Measurements from ENCODE around the gene KCNN4.
"Not testable (repeated sequence)": the region's sequence is repeated elsewhere in the genome, so short reads cannot be mapped to it uniquely, and the experiment has no call there.

KCNN4 gene

DNA sequence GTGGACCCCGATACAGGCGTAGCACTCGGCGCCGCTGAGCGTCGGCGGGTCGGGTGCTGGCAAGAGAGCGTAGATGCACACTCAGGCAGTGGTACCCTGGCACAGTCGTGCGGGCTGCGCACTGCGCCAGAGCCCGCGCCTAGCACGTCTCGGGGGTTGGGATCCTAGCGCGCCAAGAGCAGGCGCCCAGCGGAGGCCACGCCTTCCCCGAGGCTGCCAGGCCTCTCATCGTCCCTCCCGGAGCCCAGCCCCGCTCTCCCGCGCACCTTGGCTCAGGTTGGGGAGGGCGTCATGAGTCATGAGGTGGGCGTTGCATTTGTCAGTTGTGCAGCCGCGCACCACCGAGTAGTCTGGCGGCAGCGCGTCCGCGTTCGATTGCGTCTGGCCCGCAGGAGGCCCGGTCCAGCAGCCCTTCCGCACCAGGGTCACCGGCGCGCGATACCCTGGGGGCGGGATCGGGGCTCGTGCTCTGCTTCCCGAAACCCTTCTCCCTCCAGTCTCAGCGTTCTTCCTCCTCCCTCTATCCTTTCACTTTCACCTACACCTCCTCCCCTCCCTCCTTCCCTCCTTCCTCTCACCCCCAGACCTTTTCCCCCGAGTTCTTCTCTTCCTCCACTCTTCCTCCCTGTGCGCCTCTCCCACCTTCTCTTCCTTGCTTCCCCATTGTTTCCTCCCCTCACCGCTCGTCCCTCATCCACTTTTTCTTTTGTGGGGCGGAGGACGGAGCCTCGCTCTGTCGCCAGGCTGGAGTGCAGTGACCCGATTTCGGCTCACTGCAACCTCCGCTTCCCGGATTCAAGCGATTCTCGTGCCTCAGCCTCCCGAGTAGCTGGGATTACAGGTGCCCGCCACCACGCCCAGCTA lies 18.0 kb upstream of the KCNN4 start:
- no peak for DNase-seq

GRCh38 chr19:43798026-43798545 lies 17.3 kb upstream of the KCNN4 start:
- DNase-seq = no peak

GRCh38 chr19:43797556-43797955 lies 16.8 kb upstream of the KCNN4 start:
- no peak for DNase-seq

- DNase-seq = no peak
Measured at GRCh38 chr19:43797118-43797517, 16.3 kb upstream of the KCNN4 start.

DNA sequence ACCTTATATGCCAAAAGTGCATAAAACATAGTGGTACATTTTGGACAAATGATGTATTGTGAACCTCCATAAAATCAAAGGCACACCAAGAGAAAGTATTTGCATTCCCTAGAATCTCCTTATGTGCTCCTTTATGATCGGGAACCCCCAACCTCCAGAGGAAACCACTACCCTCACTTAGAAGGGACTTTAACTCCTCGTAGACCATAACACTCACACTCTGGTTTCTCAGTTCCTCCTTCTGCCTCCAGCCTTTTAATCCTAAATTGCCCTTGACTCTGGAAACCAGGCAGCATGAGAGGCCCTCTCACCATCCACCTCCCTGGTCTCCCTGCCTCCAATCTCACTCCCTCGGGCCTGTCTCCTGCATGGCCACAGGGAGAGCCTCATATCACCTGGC lies 9.8 kb upstream of the KCNN4 start:
- no peak for DNase-seq

- DNase-seq = no peak
Measured at GRCh38 chr19:43789029-43789428, 8.3 kb upstream of the KCNN4 start.

DNA sequence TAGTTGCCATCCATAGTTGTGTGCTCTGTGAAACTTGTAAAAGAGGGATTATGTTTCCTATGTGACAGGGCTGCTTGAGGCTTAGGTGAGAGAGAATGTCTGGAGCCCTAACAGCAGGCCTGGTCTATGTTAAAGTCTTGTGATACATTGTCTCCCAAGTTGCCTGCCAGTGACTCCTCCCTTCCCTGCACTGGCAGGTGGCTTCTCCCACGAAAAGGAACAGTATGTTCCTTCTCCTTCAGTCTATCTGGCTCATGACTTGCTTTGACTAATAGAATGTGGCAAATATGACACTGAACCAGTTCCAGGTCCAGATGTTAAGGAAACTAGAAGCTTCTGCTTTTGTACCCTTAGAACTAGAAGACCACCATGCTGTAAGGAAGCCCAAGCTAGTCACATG lies 5.9 kb upstream of the KCNN4 start:
- DNase-seq = no peak

DNA sequence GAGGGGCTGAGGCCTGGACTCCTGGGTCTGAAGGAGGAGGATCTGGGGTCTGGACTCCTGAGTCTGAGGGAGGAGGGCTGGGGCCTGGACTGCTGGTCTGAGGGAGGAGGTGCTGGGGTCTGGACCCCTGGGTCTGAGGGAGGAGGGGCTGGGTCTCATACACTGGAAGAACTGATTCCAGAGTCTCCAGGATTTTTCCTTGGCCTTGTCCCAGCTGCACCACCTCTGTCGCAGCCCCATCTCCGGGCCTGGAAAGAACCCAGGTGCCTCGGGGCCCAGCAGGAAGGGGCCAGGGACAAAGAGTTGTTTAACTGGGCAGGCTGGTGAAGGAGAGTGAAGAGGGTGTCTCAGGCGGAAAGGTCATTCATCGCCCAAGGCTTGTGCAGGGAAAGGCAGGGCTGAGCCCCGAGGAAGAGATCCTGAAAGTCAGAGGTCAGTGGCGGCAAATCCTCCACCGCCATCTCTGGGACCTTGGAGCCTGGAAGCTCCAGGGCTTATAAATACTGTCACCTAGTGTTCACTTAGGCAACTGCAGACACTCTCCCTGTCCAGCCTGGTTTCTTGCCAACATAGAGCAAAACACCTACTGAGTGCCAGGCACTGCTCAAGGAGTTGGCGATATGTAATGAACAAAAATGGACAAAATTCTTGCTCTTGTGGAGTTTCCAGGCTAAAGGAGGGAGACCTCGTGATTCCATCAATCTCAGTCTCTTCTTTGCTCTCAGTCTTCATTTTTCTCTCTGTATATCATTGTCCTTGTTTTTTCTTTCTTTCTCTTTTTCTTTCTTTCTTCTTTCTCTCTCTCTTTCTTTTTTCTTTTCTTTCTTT lies 4.4 kb upstream of the KCNN4 start:
- DNase-seq = no peak

- DNase-seq = no peak
Measured at GRCh38 chr19:43784241-43784980, 3.6 kb upstream of the KCNN4 start.

GRCh38 chr19:43783636-43784035 lies 2.9 kb upstream of the KCNN4 start:
- DNase-seq = no peak

- DNase-seq = no peak
Measured at GRCh38 chr19:43782689-43783231, 2.0 kb upstream of the KCNN4 start.

DNA sequence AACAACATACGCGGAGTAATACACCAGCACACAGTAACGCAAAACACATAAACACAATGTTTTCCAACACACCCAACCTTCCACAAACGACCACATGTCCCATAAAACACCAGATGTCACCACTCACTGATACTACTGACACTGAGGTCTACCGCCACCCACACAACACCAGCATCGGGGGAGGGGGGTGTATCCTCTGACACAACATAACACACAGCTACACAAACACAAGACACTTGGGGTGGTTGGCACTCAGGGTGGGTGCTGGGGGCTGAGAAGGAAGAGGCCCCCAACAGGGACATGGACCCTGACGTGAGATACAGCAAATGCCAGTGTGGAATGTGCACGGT lies 1.5 kb upstream of the KCNN4 start:
- DNase-seq = no peak

- DNase-seq = no peak
Measured at GRCh38 chr19:43781630-43782310, 997 bp upstream of the KCNN4 start.

DNA sequence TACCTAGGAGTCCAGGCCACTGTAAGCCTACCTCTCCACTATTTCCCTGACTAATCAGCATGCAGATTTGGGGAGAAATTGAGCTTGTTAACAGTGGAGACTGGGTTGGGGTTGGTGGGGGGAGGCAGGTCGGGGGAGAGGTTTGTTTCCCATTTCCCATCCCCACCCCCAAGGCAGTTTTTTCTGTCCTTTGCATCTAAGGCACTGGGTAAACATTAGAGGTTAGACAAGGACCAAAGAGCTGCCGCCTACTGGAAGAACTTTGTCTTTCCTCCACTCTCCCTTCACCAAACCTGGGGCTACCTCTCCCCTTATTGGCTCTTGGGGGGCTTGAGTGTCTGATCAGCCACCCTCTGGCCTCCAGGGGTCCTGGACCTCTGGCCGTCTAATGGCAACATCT lies 953 bp downstream of the KCNN4 start:
- no peak for DNase-seq

DNA sequence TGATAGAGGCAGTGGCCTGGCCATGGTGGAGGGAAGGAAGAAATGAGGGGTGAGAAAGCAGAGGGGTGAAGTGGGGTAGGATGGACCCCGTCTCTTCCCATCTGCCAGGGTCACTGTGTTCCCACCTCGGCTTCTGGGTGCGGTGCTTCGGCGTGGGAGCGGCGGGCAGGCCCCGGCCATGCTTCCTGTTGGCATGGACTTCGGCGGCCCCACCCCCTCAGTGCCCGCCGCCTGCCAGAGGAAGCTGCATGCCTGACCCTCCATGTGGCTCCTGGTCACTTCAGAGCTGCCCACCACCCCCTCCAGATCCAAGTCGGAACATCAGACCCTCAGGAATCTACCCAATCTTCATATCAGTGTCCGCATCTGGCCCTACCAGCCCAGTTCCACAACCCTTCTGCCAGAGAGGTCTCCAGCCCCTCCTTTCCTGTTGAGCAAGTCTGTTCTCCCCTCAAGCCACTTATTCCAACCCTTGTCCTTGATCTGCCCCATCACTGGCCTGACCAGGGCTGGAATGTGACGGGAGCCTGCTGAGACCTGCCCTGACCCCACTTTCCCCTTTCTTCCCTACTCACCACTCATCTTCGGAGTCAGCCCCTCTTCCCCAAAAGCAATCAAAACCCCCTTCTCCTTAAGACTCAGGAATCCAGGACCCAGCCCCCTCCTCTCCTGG lies 1.5 kb downstream of the KCNN4 start:
- no peak for DNase-seq

GRCh38 chr19:43778651-43779050 lies 2.1 kb downstream of the KCNN4 start:
- DNase-seq = no peak

- DNase-seq = no peak
Measured at GRCh38 chr19:43777163-43777695, 3.5 kb downstream of the KCNN4 start.

DNA sequence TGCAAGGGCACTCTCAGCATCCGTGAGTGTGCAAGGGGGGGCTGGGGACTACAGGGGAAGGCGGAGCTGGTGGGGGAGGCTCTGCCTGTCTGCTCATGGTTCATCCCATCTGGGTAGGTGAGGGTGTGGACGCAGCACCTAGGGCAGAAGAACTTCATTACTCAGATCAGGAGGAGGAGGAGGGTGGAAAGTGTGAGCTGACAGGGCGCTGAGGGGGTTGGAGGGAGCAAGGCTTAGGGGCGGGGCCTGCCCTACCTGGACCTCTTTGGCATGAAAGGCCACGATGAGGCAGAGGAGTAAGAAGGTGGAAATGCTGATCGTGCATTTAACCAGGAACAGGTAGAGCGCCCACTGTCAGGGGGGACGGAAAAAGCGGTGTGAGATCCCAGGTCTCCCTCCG lies 4.5 kb downstream of the KCNN4 start:
- no peak for DNase-seq

DNA sequence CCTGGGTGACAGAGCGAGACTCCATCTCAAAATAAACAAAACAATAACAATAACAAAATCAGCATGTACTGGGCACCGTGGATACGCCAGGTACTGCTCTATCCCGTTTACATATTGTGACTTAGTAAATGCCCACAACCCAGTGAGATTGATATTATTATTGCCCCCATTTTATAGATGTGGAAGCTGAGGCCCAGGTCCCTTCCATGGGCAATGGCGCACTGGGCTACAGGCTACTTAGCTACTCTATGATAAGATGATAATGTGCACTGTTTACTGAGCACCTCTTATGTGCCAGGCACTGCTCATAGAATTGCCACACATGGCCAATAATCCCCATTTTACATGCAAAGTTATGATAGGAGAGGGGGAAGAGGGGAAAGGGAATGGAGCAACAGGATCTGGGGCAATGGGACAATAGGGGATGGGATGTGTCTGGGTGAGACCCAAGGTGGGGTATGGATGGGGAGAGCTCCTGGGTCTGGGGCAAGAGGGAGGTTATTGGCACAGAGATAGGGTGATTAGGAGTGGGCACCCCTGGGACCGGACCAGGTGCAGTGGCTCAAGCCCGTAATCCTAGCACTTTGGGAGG lies 5.4 kb downstream of the KCNN4 start:
- DNase-seq = no peak

- not testable (repeated sequence) for DNase-seq
Measured at GRCh38 chr19:43774940-43775258, 5.9 kb downstream of the KCNN4 start.

Measured in cortex of kidney (tissue), 1 donor.